Psoas muscle (tissue), 8 donors: ENCODE data around the gene TXLNB. TPM values are rescaled to one million over a fixed set of nuclear protein-coding genes. Genes with fewer than 3 reads are reported as not detected.

Source experiments
- ATAC-seq, 4 donors: fragments of 200-7000 bp; cut with Tn5 transposase; one replicate each; pipeline ENCODE4 v1.9.1; 2020; ENCODE audit warnings: moderate library complexity in 3 of 4, mild to moderate bottlenecking in 2 of 4
- DNase-seq, 2 donors: peaks; one replicate each; pipeline ENCODE4 v3.0.0-alpha.2; 2020
- H3K27ac ChIP-seq: fragments of 200-600 bp; one replicate; pipeline ENCODE4 v1.8.0; 2022
- H3K27me3 ChIP-seq, 3 donors: fragments of 200-600 bp in 1 of 3; one replicate each; pipeline versions ENCODE4 v1.6.1 to v1.8.0; 2013 to 2022; ENCODE audit warnings: low read length in 2 of 3, mild to moderate bottlenecking in 2 of 3, moderate library complexity in 1 of 3; ENCODE audit not compliant: insufficient read depth in 3 of 3
- H3K36me3 ChIP-seq, 2 donors: fragments of 200-600 bp in 1 of 2; one replicate each; pipeline versions ENCODE4 v1.6.1 to v1.8.0; 2013 to 2022; ENCODE audit warnings: low read depth in 1 of 2, mild to moderate bottlenecking in 1 of 2, moderate library complexity in 1 of 2; ENCODE audit not compliant: insufficient read depth in 1 of 2
- H3K4me1 ChIP-seq: fragments of 200-600 bp; one replicate; pipeline ENCODE4 v1.8.0; 2022
- H3K4me3 ChIP-seq: fragments of 200-600 bp; one replicate; pipeline ENCODE4 v1.8.0; 2022; ENCODE audit warnings: mild to moderate bottlenecking
- H3K9me3 ChIP-seq: fragments of 200-600 bp; one replicate; pipeline ENCODE4 v1.8.0; 2022
- CTCF ChIP-seq: fragments of 200-600 bp; IDR thresholded peaks from one replicate; pipeline ENCODE4 v1.8.0; 2022; ENCODE audit warnings: antibody characterized with exemption
- WGBS, 3 donors: extraction: QIAGEN DNeasy Blood & Tissue Kit; methylation state at CpG; one replicate each; pipeline versions ENCODE4 v1.1.6 to v1.1.7; 2013; 5-methylcytosine and 5-hydroxymethylcytosine counted together
- intact Hi-C, 2 donors: fragments of 100-400 bp; cut with DNase I; formaldehyde crosslinking; loops; one replicate each; pipeline versions ENCODE4 v1.11.0 to v1.14.2; 2022
- polyA plus RNA-seq, 3 donors: library from polyadenylated mRNA; stranded (reverse); fragments of 200-250 nt; gene quantifications; one replicate each; pipeline ENCODE4 v1.2.3, GENCODE V29; 2013
- total RNA-seq, 4 donors: library from RNA; stranded (reverse); fragmentation: NEBNext Ultra II Directional in 2 of 4; extraction: Animal tissue kit (Norgen Biotek cat#: 25700) in 2 of 4; gene quantifications; one replicate each; pipeline versions ENCODE4 v1.2.1 to v1.2.4, GENCODE V29; 2021 to 2023
- donor health status: healthy with polysubstance abuse.
- donor health status: DM: no; HTN: no; CAD: no; lungs with moderate emphysema.
- donor health status: Bipolar disorder and iron deficiency.
- donor health status: healthy.
- donor health status: DM: yes; HTN: yes; CAD: no.
- donor health status: DM: no; HTN: no; CAD: no.
- donor health status: DM: no; HTN: no; CAD: no.
- donor health status: DM: yes; HTN: yes; CAD: no.

The TXLNB gene
- total and polyA plus RNA-seq, 7 donors = 1.8 to 230 (median 128) TPM

- Histone ChIP-seq H3K36me3 (no peaks in the 10 kb centered on the region), H3K4me1 (no peaks in the 10 kb centered on the region), H3K4me3 (no peak overlapping the region), H3K27me3 (no peaks in the 10 kb centered on the region), H3K27ac (no peak overlapping the region), H3K9me3 (peaks cover 19% of the 10 kb centered on the region)
- ATAC-seq (no peak), DNase-seq (no peak)
- no peak for TF ChIP-seq CTCF
- intact Hi-C loops = no loop called here
- WGBS, 3 donors = 93 to 98% (median 96%) methylated on average over 3 of the region's 3 CpGs
Observed at GRCh38 chr6:139205843-139206242, 86.0 kb downstream of the TXLNB start.

GRCh38 chr6:139204978-139205377 is 86.8 kb downstream of the TXLNB start:
- no peaks in the 10 kb centered on the region for H3K36me3 ChIP-seq
- WGBS, 3 donors = 89 to 95% (median 91%) methylated on average over 2 of the region's 2 CpGs
- DNase-seq = no peak
- TF ChIP-seq CTCF = no peak
- ATAC-seq = peak in 1 of 4 donors; percentile 37
- no peak overlapping the region for H3K27ac ChIP-seq
- peaks cover 14% of the 10 kb centered on the region for H3K9me3 ChIP-seq
- intact Hi-C loops = no loop called here
- H3K27me3 ChIP-seq = no peaks in the 10 kb centered on the region
- H3K4me3 ChIP-seq = no peak overlapping the region
- no peaks in the 10 kb centered on the region for H3K4me1 ChIP-seq

- no peak for TF ChIP-seq CTCF
Observed at GRCh38 chr6:139201378-139201777, 90.4 kb downstream of the TXLNB start.

GRCh38 chr6:139198529-139199288 is 93.1 kb downstream of the TXLNB start:
- 51 to 63% (median 59%) methylated on average over 4 of the region's 4 CpGs for WGBS, 3 donors
- H3K36me3 ChIP-seq = no peaks in the 10 kb centered on the region
- ATAC-seq = peak in 2 of 4 donors; percentile 57 to 64

More at GRCh38 chr6:139201378-139201777, 90.4 kb downstream of the TXLNB start:
- WGBS, 3 donors = 93 to 95% (median 94%) methylated on average over 4 of the region's 4 CpGs
- H3K4me3 ChIP-seq = no peak overlapping the region
- intact Hi-C loops = no loop called here
- H3K27ac ChIP-seq = no peak overlapping the region
- H3K4me1 ChIP-seq = no peaks in the 10 kb centered on the region
- H3K36me3 ChIP-seq = no peaks in the 10 kb centered on the region
- H3K27me3 ChIP-seq = no peaks in the 10 kb centered on the region
- peaks cover 8% of the 10 kb centered on the region for H3K9me3 ChIP-seq
- DNase-seq (no peak), ATAC-seq (no peak)

More at GRCh38 chr6:139198529-139199288, 93.1 kb downstream of the TXLNB start:
- intact Hi-C loops = no loop called here
- no peaks in the 10 kb centered on the region for H3K9me3 ChIP-seq
- no peak for DNase-seq
- no peak overlapping the region for H3K27ac ChIP-seq
- no peaks in the 10 kb centered on the region for H3K4me1 ChIP-seq
- no peak overlapping the region for H3K4me3 ChIP-seq
- TF ChIP-seq CTCF = no peak
- no peaks in the 10 kb centered on the region for H3K27me3 ChIP-seq
